ENCODE data around the gene NXPH1.

The NXPH1 gene

DNA sequence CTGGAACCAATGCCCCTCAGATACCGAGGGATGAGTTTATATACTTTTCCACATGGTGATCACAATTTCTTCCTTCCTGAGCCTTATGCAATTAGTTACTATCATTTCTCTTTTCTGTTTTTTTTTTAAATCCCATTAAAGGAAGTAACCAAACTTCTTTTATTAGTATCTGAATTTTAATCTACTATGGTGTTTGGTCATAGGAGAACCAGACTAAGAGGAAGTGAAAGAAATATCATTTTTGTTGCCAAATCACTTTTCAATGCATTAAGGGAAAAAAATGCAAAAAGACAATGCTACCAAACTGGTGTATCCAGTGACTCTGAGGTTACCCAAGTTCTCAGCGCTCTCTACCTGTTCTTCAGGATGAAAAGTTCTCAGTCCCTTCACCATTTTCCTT is 167.7 kb downstream of the NXPH1 start:
- Mint-ChIP-seq H3K4me1 (ENCODE audit: low read depth in 2 of 2) (no peaks in the 10 kb centered on the region), H3K4me3 (no peak overlapping the region), H3K36me3 (ENCODE audit: insufficient read depth) (no peaks in the 10 kb centered on the region), H3K27ac (no peak overlapping the region), H3K9me3 (peaks cover 4 to 7% of the 10 kb centered on the region in 2 donors), H3K27me3 (no peaks in the 10 kb centered on the region)
- DNase-seq (no peak), ATAC-seq (replicated peaks) (no peak)

GRCh38 chr7:8605221-8605620 is 171.8 kb downstream of the NXPH1 start:
- no peaks in the 10 kb centered on the region for H3K4me1 Mint-ChIP-seq (ENCODE audit: low read depth in 2 of 2)
- H3K27me3 Mint-ChIP-seq, result no peaks in the 10 kb centered on the region
- no peak overlapping the region for H3K4me3 Mint-ChIP-seq
- no peak overlapping the region for H3K27ac Mint-ChIP-seq
- ATAC-seq (replicated peaks) (no peak), DNase-seq (no peak)
- H3K9me3 Mint-ChIP-seq, result peaks cover 2 to 7% of the 10 kb centered on the region in 2 donors
- H3K36me3 Mint-ChIP-seq (ENCODE audit: insufficient read depth), result no peaks in the 10 kb centered on the region

DNA sequence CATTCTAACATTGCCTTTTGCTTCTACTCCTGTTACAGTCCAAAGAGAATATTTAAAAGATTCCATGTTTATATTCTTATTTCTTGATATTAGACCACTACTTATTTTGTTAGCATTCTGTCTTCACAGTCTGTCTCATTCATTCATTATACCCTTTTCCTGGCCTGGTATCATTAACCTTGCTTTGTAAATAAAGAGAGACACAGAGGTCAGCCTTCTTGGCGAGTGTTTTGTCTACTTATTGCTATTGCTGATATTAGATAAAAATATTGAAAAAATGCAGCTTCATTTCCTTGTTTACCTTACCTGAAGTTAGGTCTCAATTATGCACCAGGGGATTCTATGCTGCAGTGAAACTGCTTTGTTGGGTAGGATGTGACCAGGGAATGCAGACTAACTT is 179.2 kb downstream of the NXPH1 start:
- DNase-seq (no peak), ATAC-seq (replicated peaks) (no peak)
- Mint-ChIP-seq H3K27ac (no peak overlapping the region), H3K36me3 (ENCODE audit: insufficient read depth) (no peaks in the 10 kb centered on the region), H3K4me3 (no peak overlapping the region), H3K9me3 (peaks cover 0 to 5% of the 10 kb centered on the region in 2 donors), H3K27me3 (no peaks in the 10 kb centered on the region), H3K4me1 (ENCODE audit: low read depth in 2 of 2) (no peaks in the 10 kb centered on the region)

- peaks cover 0 to 7% of the 10 kb centered on the region in 2 donors for H3K9me3 Mint-ChIP-seq
- DNase-seq, result no peak
- no peak overlapping the region for H3K4me3 Mint-ChIP-seq
- ATAC-seq (replicated peaks), result no peak
- H3K27ac Mint-ChIP-seq, result no peak overlapping the region
- H3K36me3 Mint-ChIP-seq (ENCODE audit: insufficient read depth), result no peaks in the 10 kb centered on the region
- no peaks in the 10 kb centered on the region for H3K27me3 Mint-ChIP-seq
- no peaks in the 10 kb centered on the region for H3K4me1 Mint-ChIP-seq (ENCODE audit: low read depth in 2 of 2)
Measured at GRCh38 chr7:8613191-8613590, 179.8 kb downstream of the NXPH1 start.

GRCh38 chr7:8615019-8615418 is 181.6 kb downstream of the NXPH1 start:
- H3K4me1 Mint-ChIP-seq (ENCODE audit: low read depth in 2 of 2), result no peaks in the 10 kb centered on the region
- no peak overlapping the region for H3K4me3 Mint-ChIP-seq
- H3K27ac Mint-ChIP-seq, result no peak overlapping the region
- peaks cover 0 to 7% of the 10 kb centered on the region in 2 donors for H3K9me3 Mint-ChIP-seq
- ATAC-seq (replicated peaks) (no peak), DNase-seq (no peak)
- no peaks in the 10 kb centered on the region for H3K27me3 Mint-ChIP-seq
- no peaks in the 10 kb centered on the region for H3K36me3 Mint-ChIP-seq (ENCODE audit: insufficient read depth)

DNA sequence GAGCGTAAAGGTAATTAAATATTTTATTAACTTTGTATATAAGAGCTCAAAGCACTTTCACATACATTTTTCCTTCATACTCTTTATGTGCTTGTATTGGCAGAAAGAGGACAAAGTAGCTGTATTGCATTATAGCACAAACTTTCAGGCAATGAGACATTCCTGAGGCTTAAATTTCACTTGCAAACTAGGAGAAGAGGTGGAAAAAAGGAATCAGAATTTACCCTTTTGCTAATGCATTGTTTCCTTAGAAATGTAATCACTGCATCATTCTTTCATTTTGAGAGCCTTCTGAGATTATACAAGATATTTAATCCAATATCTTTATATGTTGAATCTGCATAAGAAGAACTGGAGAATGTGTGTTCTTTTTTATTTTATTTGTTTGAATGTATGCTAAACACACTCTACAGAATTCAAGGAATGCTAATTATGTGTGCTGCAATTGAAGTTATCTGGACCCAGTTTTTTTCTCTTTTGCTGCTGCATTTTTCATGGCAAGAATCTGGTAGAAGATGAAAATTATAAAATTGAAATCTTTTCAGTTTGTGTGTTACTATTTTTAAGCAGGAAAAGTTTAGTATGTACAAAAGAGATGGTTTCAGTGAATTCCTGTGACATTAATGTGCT is 185.1 kb downstream of the NXPH1 start:
- H3K27me3 Mint-ChIP-seq, result no peaks in the 10 kb centered on the region
- no peak overlapping the region for H3K4me3 Mint-ChIP-seq
- H3K4me1 Mint-ChIP-seq (ENCODE audit: low read depth in 2 of 2), result no peaks in the 10 kb centered on the region
- H3K36me3 Mint-ChIP-seq (ENCODE audit: insufficient read depth), result no peaks in the 10 kb centered on the region
- DNase-seq, result no peak
- H3K27ac Mint-ChIP-seq, result no peak overlapping the region
- H3K9me3 Mint-ChIP-seq, result peaks cover 2 to 7% of the 10 kb centered on the region in 2 donors
- no peak for ATAC-seq (replicated peaks)

DNA sequence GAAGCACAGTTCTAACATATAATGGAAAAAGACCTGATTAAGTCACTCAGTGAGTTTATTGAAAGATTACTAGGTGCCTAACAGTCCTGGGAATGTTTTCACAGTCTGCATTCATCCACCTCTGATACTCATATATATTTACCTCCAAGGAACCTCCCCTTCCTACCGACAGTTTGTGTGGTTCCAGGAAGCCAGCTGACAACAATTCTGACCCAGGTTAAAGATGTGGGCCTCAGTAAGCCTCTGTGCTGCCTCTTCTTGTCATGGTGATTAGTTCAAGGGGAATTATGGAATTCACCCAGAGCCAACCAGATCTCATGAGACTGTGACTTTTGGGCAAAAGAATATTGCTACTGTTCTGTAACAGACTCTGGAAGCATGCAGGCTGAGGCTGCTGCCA is 186.8 kb downstream of the NXPH1 start:
- Mint-ChIP-seq H3K27me3 (no peaks in the 10 kb centered on the region), H3K9me3 (peaks cover 7 to 8% of the 10 kb centered on the region in 2 donors), H3K27ac (no peak overlapping the region), H3K4me3 (no peak overlapping the region), H3K36me3 (ENCODE audit: insufficient read depth) (no peaks in the 10 kb centered on the region), H3K4me1 (ENCODE audit: low read depth in 2 of 2) (no peaks in the 10 kb centered on the region)
- ATAC-seq (replicated peaks), result no peak
- no peak for DNase-seq

GRCh38 chr7:8625612-8626011 is 192.2 kb downstream of the NXPH1 start:
- DNase-seq, result no peak
- Mint-ChIP-seq H3K36me3 (ENCODE audit: insufficient read depth) (no peaks in the 10 kb centered on the region), H3K4me3 (no peak overlapping the region), H3K4me1 (ENCODE audit: low read depth in 2 of 2) (no peaks in the 10 kb centered on the region), H3K9me3 (peaks cover 10% of the 10 kb centered on the region in 2 donors), H3K27ac (no peak overlapping the region), H3K27me3 (no peaks in the 10 kb centered on the region)
- no peak for ATAC-seq (replicated peaks)

DNA sequence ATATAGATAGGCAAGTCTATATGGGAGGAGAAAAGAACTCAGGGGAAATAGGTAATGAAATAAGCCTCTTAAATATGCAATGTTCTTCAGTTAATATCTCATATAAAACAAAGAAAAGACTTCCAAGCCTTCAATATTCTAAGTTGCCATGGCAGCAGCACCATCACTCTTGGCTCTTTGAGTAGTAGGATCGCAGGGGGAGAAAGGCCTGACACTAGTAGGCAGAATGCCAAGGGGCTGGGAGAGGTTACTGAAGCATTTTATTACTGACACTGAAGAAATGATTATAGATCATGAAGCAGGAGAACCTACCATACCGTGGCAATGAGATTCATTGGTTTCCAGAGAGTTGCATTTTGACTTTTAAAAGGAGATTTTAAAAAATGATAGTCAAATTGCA is 193.9 kb downstream of the NXPH1 start:
- H3K9me3 Mint-ChIP-seq, result peaks cover 8 to 16% of the 10 kb centered on the region in 2 donors
- H3K4me3 Mint-ChIP-seq, result no peak overlapping the region
- no peaks in the 10 kb centered on the region for H3K36me3 Mint-ChIP-seq (ENCODE audit: insufficient read depth)
- DNase-seq (no peak), ATAC-seq (replicated peaks) (no peak)
- no peaks in the 10 kb centered on the region for H3K4me1 Mint-ChIP-seq (ENCODE audit: low read depth in 2 of 2)
- H3K27me3 Mint-ChIP-seq, result no peaks in the 10 kb centered on the region
- no peak overlapping the region for H3K27ac Mint-ChIP-seq

DNA sequence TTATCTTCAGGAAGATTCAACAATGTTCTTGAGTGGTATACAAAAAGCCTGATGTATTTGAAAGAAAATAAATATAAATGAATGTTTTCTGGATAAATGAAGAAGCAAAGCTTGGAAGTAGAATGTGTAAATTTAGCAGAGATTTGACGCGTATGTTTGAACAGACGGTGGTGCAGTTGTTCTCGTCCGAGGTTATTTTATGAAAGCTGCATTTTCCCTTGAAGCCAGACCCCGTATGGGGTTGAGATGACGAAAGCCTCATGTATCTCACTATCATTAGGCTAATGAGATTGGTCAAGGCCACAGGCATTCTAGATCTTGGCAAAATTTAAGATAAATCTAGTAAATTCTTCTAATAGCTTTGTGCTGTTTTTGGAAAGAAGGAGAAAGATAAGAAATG is 195.2 kb downstream of the NXPH1 start:
- H3K36me3 Mint-ChIP-seq (ENCODE audit: insufficient read depth), result no peaks in the 10 kb centered on the region
- H3K27me3 Mint-ChIP-seq, result no peaks in the 10 kb centered on the region
- no peak overlapping the region for H3K27ac Mint-ChIP-seq
- H3K4me3 Mint-ChIP-seq, result no peak overlapping the region
- peaks cover 8 to 16% of the 10 kb centered on the region in 2 donors for H3K9me3 Mint-ChIP-seq
- no peak for ATAC-seq (replicated peaks)
- no peak for DNase-seq
- H3K4me1 Mint-ChIP-seq (ENCODE audit: low read depth in 2 of 2), result no peaks in the 10 kb centered on the region

DNA sequence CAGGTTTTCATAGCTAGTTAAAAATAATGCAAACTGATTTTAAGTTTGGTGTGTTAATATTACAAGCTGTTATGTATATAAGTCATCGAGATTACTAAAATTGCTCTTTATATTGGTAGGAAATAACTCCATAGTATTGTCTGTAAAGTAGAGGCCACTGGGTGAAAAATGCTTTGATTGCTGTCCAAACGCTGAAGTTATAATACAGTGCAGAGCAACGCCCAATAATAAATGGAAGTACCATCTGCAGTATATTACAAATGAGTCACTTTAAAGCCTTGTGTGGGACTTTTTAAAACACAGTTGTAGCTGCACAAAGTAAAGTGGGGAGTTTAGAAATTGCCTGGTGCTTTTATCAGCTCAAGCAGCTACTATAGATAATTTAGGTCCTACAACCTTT is 196.1 kb downstream of the NXPH1 start:
- no peak overlapping the region for H3K4me3 Mint-ChIP-seq
- H3K27ac Mint-ChIP-seq, result no peak overlapping the region
- H3K4me1 Mint-ChIP-seq (ENCODE audit: low read depth in 2 of 2), result no peaks in the 10 kb centered on the region
- H3K9me3 Mint-ChIP-seq, result peaks cover 2 to 16% of the 10 kb centered on the region in 2 donors
- ATAC-seq (replicated peaks) (no peak), DNase-seq (no peak)
- H3K36me3 Mint-ChIP-seq (ENCODE audit: insufficient read depth), result no peaks in the 10 kb centered on the region
- H3K27me3 Mint-ChIP-seq, result no peaks in the 10 kb centered on the region

DNA sequence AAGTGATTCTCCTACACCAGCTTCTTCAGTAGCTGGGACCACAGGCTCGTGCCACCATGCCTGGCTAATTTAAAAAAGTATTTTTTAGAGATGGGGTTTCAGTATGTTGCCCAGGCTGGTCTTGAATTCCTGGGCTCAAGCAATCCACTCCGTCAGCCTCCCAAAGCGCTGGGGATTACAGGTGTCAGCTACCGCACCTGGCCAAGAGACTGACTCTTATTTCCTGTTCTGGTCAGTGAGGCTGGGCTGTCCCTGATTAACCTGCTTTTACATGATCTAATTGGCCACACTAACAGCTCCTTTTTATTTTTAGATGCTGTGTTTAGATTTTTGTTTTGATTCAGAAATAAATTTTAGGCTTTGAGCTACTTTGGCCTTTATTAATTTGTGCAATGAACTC is 203.9 kb downstream of the NXPH1 start:
- Mint-ChIP-seq H3K27me3 (no peaks in the 10 kb centered on the region), H3K27ac (no peak overlapping the region), H3K4me3 (no peak overlapping the region), H3K4me1 (ENCODE audit: low read depth in 2 of 2) (no peaks in the 10 kb centered on the region), H3K9me3 (peaks cover 0 to 2% of the 10 kb centered on the region in 2 donors), H3K36me3 (ENCODE audit: insufficient read depth) (no peaks in the 10 kb centered on the region)
- ATAC-seq (replicated peaks) (no peak), DNase-seq (no peak)

GRCh38 chr7:8638076-8638475 is 204.7 kb downstream of the NXPH1 start:
- Mint-ChIP-seq H3K36me3 (ENCODE audit: insufficient read depth) (no peaks in the 10 kb centered on the region), H3K9me3 (peaks cover 0 to 2% of the 10 kb centered on the region in 2 donors), H3K27ac (no peak overlapping the region), H3K4me1 (ENCODE audit: low read depth in 2 of 2) (no peaks in the 10 kb centered on the region), H3K4me3 (no peak overlapping the region), H3K27me3 (no peaks in the 10 kb centered on the region)
- ATAC-seq (replicated peaks) (no peak), DNase-seq (no peak)

DNA sequence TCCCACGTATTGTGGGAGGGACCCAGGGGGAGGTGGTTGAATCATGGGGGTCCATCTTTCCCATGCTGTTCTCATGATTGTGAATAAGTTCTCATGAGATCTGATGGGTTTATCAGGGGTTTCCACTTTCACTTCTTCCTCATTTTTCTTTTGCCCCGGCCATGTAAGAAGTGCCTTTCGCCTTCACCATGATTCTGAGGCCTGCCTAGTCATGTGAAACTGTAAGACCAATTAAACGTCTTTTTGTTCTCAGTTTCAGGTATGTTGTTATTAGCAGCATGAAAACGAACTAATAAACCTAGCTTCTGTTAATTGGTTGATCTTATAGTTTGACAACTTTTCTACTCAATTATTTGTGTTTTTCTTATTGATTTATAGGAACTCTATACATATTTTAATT is 206.3 kb downstream of the NXPH1 start:
- Mint-ChIP-seq H3K9me3 (peaks cover 0 to 2% of the 10 kb centered on the region in 2 donors), H3K27me3 (no peaks in the 10 kb centered on the region), H3K4me3 (no peak overlapping the region), H3K27ac (no peak overlapping the region), H3K36me3 (ENCODE audit: insufficient read depth) (no peaks in the 10 kb centered on the region), H3K4me1 (ENCODE audit: low read depth in 2 of 2) (no peaks in the 10 kb centered on the region)
- ATAC-seq (replicated peaks) (no peak), DNase-seq (no peak)

- no peak overlapping the region for H3K4me3 Mint-ChIP-seq
- no peak overlapping the region for H3K27ac Mint-ChIP-seq
Measured at GRCh38 chr7:8640671-8641070, 207.3 kb downstream of the NXPH1 start.

More at GRCh38 chr7:8640671-8641070, 207.3 kb downstream of the NXPH1 start:
- ATAC-seq (replicated peaks) (no peak), DNase-seq (no peak)
- Mint-ChIP-seq H3K9me3 (peaks cover 0 to 2% of the 10 kb centered on the region in 2 donors), H3K36me3 (ENCODE audit: insufficient read depth) (no peaks in the 10 kb centered on the region), H3K27me3 (no peaks in the 10 kb centered on the region), H3K4me1 (ENCODE audit: low read depth in 2 of 2) (no peaks in the 10 kb centered on the region)
